ENCODE data around the gene PALD1.

The PALD1 gene

DNA sequence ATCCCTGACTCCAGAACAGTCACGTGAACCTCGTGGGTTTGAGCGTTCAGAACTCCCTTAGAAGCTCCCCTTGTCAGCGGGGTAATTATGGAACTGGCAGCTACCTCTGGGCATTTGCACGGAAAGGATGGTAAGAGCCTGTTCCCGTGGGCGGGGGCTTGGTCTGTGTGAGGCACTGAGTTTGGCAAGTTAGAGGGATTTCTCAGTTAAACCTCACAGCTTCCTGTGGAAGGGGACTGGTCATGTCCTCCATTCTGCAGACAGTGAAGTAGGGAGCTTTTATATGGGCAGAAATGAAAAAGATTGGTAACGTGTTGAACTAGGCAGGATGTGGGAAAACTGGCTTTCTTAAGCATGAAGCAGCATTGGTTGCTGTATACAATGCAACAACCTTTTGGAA is 16.0 kb downstream of the PALD1 start:
- no peak for DNase-seq (ENCODE audit: low read depth)
- H3K4me3 ChIP-seq (ENCODE audit: low read length) = no peak overlapping the region

DNA sequence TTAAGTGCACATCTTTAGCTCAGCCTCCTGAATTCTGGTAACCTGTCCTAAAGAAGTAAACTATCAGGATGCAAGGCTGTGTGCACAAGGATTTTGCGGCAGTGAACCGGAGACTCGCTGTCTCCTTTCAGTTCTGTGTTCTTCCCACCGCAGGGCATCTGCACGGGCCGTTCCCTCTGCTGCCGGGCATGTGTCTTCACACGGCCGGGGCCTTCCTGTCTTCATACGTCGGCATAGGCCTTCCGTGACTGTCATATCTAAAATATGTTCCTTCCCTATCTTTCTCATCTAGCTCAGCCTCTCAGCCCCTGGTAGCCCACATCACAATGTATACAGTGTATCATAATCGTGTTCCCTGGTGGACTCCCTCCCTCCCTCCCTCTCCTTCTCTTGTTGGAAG is 16.4 kb downstream of the PALD1 start:
- no peak for DNase-seq (ENCODE audit: low read depth)
- TF ChIP-seq, protein P1, sequence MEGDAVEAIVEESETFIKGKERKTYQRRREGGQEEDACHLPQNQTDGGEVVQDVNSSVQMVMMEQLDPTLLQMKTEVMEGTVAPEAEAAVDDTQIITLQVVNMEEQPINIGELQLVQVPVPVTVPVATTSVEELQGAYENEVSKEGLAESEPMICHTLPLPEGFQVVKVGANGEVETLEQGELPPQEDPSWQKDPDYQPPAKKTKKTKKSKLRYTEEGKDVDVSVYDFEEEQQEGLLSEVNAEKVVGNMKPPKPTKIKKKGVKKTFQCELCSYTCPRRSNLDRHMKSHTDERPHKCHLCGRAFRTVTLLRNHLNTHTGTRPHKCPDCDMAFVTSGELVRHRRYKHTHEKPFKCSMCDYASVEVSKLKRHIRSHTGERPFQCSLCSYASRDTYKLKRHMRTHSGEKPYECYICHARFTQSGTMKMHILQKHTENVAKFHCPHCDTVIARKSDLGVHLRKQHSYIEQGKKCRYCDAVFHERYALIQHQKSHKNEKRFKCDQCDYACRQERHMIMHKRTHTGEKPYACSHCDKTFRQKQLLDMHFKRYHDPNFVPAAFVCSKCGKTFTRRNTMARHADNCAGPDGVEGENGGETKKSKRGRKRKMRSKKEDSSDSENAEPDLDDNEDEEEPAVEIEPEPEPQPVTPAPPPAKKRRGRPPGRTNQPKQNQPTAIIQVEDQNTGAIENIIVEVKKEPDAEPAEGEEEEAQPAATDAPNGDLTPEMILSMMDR (IDR thresholded peaks at IDR 0.05; ENCODE audit: insufficient read depth, low read depth, low read length, missing control alignments) = no peak
- no peak overlapping the region for H3K4me3 ChIP-seq (ENCODE audit: low read length)

More for the DNA sequence above, 16.0 kb downstream of the PALD1 start:
- TF ChIP-seq, protein P1 (IDR thresholded peaks at IDR 0.05; ENCODE audit: insufficient read depth, low read depth, low read length, missing control alignments) = no peak

DNA sequence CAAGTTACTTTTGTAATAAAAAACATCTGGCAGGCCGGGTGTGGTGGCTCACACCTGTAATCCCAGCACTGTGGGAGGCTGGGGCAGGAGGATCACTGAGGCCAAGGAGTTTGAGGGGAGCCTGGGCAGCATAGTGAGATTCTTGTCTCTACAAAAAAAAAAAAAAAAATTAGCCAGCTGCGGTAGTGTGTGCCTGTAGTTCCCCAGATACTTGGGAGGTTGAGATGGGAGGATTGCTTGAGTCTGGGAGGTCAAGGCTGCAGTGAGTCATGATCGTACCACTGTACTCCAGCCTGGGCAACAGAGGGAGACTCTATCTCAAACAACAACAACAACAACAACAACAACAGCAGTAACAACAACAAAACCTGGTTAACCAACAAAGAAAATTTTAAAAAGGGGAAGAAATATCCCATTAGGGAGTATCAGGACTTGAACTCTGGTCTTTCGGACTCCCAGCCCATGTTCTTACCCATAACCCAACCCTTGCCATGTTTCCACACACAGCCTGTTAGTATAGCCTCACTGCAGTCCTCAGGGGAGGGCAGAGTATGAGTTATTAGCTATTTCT is 17.2 kb downstream of the PALD1 start:
- no peak for DNase-seq (ENCODE audit: low read depth)
- TF ChIP-seq, protein P1 (IDR thresholded peaks at IDR 0.05; ENCODE audit: insufficient read depth, low read depth, low read length, missing control alignments) = no peak
- no peak overlapping the region for H3K4me3 ChIP-seq (ENCODE audit: low read length)

DNA sequence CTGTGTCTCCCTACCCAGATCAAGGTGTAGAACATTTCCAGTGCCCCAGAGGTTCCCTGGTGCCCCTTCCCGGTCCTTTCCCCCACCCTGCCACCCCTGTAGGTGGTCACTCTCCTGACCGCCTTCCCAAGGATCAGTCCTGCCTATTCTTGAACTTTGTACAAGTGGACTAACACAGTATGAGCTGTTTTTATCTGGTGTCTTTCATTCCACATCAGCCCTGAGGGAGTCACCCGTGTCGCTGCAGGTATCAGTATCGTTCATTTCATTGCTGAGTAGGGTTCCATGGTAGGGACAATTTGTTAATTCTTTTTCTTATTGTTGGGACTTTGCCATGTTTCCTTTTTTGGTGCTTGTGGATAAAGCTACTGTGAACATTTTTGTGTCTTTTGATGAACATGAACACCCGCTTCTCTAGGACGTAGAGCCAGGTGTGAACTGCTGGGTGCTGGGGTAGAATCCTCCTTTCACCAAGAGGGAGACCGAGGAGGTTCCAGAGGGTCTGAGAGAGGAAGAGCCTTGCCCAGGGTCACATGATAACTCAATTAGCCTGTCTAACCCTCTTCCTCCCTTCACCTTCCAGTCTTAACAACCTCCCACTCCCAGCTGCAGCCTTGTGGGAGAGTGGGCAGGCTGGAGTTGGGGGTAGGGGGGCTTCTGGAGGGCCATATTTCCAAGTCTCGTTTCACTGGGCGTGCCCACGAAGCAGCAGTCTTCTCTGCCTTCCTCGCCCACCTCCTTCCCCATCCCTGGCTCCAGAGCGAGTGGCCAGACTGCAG is 18.0 kb downstream of the PALD1 start:
- H3K4me3 ChIP-seq (ENCODE audit: low read length) = no peak overlapping the region
- TF ChIP-seq, protein P1 (IDR thresholded peaks at IDR 0.05; ENCODE audit: insufficient read depth, low read depth, low read length, missing control alignments) = no peak
- DNase-seq (ENCODE audit: low read depth) = no peak

DNA sequence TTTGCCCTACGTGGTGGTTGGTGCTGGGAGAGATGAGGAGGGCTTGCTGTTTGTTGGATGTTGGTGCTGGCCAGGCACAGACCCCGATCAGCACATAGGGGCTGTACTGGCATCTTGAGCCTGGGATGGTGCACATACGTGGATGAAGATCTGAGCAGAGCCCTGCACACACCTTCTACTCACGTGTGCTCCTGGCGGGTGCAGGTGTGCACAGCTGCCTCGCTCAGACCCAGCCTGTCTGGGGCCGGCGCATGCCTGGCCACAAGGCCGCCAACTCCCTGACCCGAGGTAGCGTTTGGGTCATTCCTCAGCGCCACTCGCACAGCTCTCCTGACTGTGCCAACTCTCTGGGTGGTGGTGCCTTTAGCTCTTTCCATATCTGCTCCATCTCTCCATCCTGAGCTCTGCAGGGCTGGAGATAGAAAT is 18.6 kb downstream of the PALD1 start:
- no peak for DNase-seq (ENCODE audit: low read depth)
- TF ChIP-seq, protein P1 (IDR thresholded peaks at IDR 0.05; ENCODE audit: insufficient read depth, low read depth, low read length, missing control alignments) = no peak
- no peak overlapping the region for H3K4me3 ChIP-seq (ENCODE audit: low read length)

DNA sequence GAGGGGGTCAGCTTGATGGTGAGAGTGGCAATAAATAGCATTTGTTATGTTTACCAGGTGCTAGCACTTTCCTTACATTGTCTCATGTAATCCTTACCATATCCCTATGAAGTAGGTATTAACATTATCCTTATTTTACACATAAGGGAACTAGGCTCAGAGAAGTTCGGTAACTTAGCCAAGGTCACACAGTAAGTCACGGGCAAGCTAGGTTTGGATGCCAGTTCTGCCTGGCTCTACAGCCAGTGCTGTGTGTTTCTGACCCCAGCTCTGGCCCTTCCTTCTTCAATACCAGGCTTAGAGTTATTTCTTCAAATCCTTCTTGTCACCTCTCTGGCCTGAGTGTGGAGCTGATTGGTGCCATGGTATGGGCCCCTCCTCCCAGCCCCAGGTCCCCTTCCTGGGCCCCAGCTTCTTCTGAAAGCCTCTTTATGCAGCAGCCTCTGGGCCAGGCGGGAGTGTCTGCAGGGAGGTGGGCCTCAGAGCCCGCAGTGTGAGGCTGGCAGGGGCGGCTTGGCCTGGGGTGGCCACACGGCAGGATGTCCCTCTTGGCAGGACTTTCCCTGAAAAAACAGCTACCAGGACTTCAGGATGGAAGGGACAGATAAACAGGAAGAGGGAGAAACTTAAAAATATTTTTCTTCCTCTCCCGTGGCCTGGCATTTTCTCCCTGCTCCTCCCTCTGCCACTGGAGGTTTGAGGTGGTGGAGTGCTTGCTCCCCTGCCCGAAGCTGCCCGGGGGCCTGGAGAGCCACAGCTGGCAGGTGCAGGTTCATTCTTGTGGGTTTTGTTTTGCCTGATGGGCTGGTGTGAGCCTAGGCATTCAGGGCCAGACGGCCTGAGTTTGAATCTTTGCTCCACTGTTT is 20.6 kb downstream of the PALD1 start:
- H3K4me3 ChIP-seq (ENCODE audit: low read length) = no peak overlapping the region
- DNase-seq (ENCODE audit: low read depth) = no peak
- TF ChIP-seq, protein P1 (IDR thresholded peaks at IDR 0.05; ENCODE audit: insufficient read depth, low read depth, low read length, missing control alignments) = no peak

All from epithelial cell of esophagus (primary cell).